Measurements from ENCODE around the gene TDRD3. TPM values are rescaled to one million over a fixed set of nuclear protein-coding genes. Genes with fewer than 3 reads are reported as not detected.

Gene TDRD3
- 4.5 to 5.7 TPM (median 5.2 TPM) in 5 replicates for total RNA-seq (2022; extraction: Qiagen RNA extraction)

GRCh38 chr13:60396783-60397703 lies at the start of gene TDRD3:
TDRD3 (plus strand) TSS chr13:60397220; CDS start chr13:60397365, 145 bp downstream.

Other genes starting within 250 kb of the TDRD3 start
- 6.1 to 10.8 TPM (median 7.8 TPM) in 5 replicates for gene DIAPH3, start 233.3 kb upstream of the TDRD3 start, total RNA-seq (2022; extraction: Qiagen RNA extraction)

All from A549 treated with Hydrocortisone at 1 μM for 4 hours (cell line).